MM.1S (cell line): ENCODE data around the gene EPHB1.

Experiments used
- DNase-seq: peaks from one replicate; pipeline ENCODE4 v3.0.0-alpha.2; 2015
- H2AFZ ChIP-seq: fragments of 300-600 bp; sonication (generic); 2 replicates; pipeline ENCODE4 v1.6.0; 2016; ENCODE audit warnings: antibody characterized with exemption, low read length
- H3F3A ChIP-seq: fragments of 300-600 bp; sonication (generic); 2 replicates; pipeline ENCODE4 v1.6.1; 2016; ENCODE audit warnings: mild to moderate bottlenecking, antibody characterized with exemption, low read length, moderate library complexity, mixed read lengths; ENCODE audit not compliant: insufficient read depth
- H3K27ac ChIP-seq: fragments of 300-600 bp; sonication (generic); 2 replicates; pipeline ENCODE4 v1.5.1; 2016; ENCODE audit warnings: mild to moderate bottlenecking, low read length
- H3K27me3 ChIP-seq: fragments of 300-600 bp; sonication (generic); replicated peaks from 2 replicates; pipeline ENCODE4 v1.6.0; 2016; ENCODE audit warnings: low read length; ENCODE audit not compliant: insufficient read depth
- H3K36me3 ChIP-seq: fragments of 300-600 bp; sonication (generic); replicated peaks from 2 replicates; pipeline ENCODE4 v1.6.1; 2016; ENCODE audit warnings: mild to moderate bottlenecking, low read length, mixed read lengths; ENCODE audit not compliant: insufficient read depth
- H3K4me1 ChIP-seq: fragments of 300-600 bp; sonication (generic); 2 replicates; pipeline ENCODE4 v1.6.1; 2016; ENCODE audit warnings: low read length, mixed read lengths
- H3K4me2 ChIP-seq: fragments of 300-600 bp; sonication (generic); 2 replicates; pipeline ENCODE4 v1.6.0; 2016; ENCODE audit warnings: low read depth, low read length
- H3K4me3 ChIP-seq: fragments of 300-600 bp; sonication (generic); 2 replicates; pipeline ENCODE4 v1.5.1; 2016; ENCODE audit warnings: low read length, mixed read lengths
- H3K79me2 ChIP-seq: fragments of 300-600 bp; sonication (generic); 2 replicates; pipeline ENCODE4 v1.6.1; 2016; ENCODE audit warnings: mixed run types, low read length, mixed read lengths
- H3K9ac ChIP-seq: fragments of 300-600 bp; sonication (generic); 2 replicates; pipeline ENCODE4 v1.6.1; 2016; ENCODE audit warnings: low read length, mixed read lengths
- H3K9me2 ChIP-seq: fragments of 300-600 bp; sonication (generic); replicated peaks from 2 replicates; pipeline ENCODE4 v1.6.1; 2016; ENCODE audit warnings: mild to moderate bottlenecking, low read length, mixed read lengths; ENCODE audit not compliant: insufficient read depth
- H3K9me3 ChIP-seq: fragments of 300-600 bp; sonication (generic); replicated peaks from 2 replicates; pipeline ENCODE4 v1.6.1; 2016; ENCODE audit warnings: mild to moderate bottlenecking, low read length, mixed read lengths; ENCODE audit not compliant: insufficient read depth
- H4K20me1 ChIP-seq: fragments of 300-600 bp; sonication (generic); 2 replicates; pipeline ENCODE4 v1.6.1; 2016; ENCODE audit warnings: mild to moderate bottlenecking, low read length, moderate library complexity, mixed read lengths; ENCODE audit not compliant: insufficient read depth
- EZH2 ChIP-seq: fragments of 300-600 bp; sonication (generic); optimal IDR thresholded peaks from 2 replicates; pipeline ENCODE3; 2017; ENCODE audit warnings: low read depth, mild to moderate bottlenecking, antibody characterized with exemption, low read length, mixed read lengths
- EZH2phosphoT487 ChIP-seq: fragments of 300-600 bp; sonication (generic); IDR thresholded peaks from 2 replicates; pipeline ENCODE4 v1.6.1; 2018; ENCODE audit warnings: antibody characterized with exemption, low read length
- TF ChIP-seq, protein P1 (sequence below): fragments of 300-600 bp; sonication (generic); IDR thresholded peaks from 2 replicates; pipeline ENCODE4 v1.5.1; 2016; ENCODE audit warnings: antibody characterized with exemption, low read length, mixed read lengths

EPHB1 gene

DNA sequence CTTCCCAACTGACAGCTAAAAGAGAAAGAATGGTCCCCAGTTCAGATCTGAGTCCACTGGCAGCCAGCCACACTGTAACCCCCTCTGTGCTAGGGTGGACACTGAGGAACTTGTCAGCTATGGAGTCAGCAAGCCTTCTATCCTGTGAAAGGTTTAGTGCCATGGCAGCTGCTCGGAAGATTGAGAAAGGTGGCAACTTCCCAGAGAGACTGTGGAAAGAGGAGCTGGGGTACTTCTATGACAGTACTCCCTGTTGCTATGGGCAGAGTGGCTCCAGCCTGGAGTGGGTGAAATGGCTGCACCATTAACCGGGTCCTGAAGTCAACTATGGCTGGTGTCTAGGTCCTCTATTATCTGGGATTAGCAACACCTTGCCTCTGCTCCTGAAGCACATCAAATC is 447.2 kb downstream of the EPHB1 start:
- H3K9me3 ChIP-seq, result no peaks in the 10 kb centered on the region
- H3K27me3 ChIP-seq, result no peaks in the 10 kb centered on the region
- H3K4me3 ChIP-seq, result no peak overlapping the region
- H3K9me2 ChIP-seq, result no peaks in the 10 kb centered on the region
- no peaks in the 10 kb centered on the region for H3K4me1 ChIP-seq
- no peak overlapping the region for H2AFZ ChIP-seq
- no peak overlapping the region for H3K27ac ChIP-seq
- no peaks in the 10 kb centered on the region for H4K20me1 ChIP-seq
- no peak overlapping the region for H3K9ac ChIP-seq
- no peaks in the 10 kb centered on the region for H3K36me3 ChIP-seq
- TF ChIP-seq EZH2 (no peak), EZH2phosphoT487 (no peak)
- TF ChIP-seq, protein P1, sequence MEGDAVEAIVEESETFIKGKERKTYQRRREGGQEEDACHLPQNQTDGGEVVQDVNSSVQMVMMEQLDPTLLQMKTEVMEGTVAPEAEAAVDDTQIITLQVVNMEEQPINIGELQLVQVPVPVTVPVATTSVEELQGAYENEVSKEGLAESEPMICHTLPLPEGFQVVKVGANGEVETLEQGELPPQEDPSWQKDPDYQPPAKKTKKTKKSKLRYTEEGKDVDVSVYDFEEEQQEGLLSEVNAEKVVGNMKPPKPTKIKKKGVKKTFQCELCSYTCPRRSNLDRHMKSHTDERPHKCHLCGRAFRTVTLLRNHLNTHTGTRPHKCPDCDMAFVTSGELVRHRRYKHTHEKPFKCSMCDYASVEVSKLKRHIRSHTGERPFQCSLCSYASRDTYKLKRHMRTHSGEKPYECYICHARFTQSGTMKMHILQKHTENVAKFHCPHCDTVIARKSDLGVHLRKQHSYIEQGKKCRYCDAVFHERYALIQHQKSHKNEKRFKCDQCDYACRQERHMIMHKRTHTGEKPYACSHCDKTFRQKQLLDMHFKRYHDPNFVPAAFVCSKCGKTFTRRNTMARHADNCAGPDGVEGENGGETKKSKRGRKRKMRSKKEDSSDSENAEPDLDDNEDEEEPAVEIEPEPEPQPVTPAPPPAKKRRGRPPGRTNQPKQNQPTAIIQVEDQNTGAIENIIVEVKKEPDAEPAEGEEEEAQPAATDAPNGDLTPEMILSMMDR, result no peak
- H3K79me2 ChIP-seq, result no peaks in the 10 kb centered on the region
- no peaks in the 10 kb centered on the region for H3F3A ChIP-seq
- no peak for DNase-seq
- no peak overlapping the region for H3K4me2 ChIP-seq

DNA sequence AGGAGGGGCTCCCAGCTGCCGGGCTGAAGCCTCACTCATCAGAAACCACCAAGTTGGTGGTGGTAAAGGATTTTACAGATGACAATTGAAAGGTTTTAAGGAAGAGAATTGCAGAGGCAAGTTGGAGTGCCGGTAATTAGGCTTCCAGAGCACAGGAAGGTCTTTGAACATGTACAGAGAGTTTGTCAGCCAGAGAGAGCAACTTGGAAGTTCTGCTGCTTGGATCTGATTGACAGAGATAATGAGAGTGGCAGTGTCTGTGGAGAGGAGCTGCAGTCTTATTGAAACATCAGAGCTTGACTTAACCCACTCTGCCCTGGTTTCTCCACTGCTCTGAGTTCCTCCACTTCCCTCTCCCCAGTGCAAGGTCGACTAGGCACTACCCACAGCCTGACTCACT is 448.6 kb downstream of the EPHB1 start:
- no peaks in the 10 kb centered on the region for H3K27me3 ChIP-seq
- no peaks in the 10 kb centered on the region for H3K9me3 ChIP-seq
- H4K20me1 ChIP-seq, result no peaks in the 10 kb centered on the region
- H3K4me3 ChIP-seq, result no peak overlapping the region
- H2AFZ ChIP-seq, result no peak overlapping the region
- no peak for DNase-seq
- no peak overlapping the region for H3K4me2 ChIP-seq
- no peak overlapping the region for H3K27ac ChIP-seq
- no peaks in the 10 kb centered on the region for H3K79me2 ChIP-seq
- no peaks in the 10 kb centered on the region for H3F3A ChIP-seq
- H3K4me1 ChIP-seq, result no peaks in the 10 kb centered on the region
- no peaks in the 10 kb centered on the region for H3K36me3 ChIP-seq
- H3K9me2 ChIP-seq, result no peaks in the 10 kb centered on the region
- H3K9ac ChIP-seq, result no peak overlapping the region
- TF ChIP-seq EZH2 (no peak), EZH2phosphoT487 (no peak)
- TF ChIP-seq, protein P1, result no peak

DNA sequence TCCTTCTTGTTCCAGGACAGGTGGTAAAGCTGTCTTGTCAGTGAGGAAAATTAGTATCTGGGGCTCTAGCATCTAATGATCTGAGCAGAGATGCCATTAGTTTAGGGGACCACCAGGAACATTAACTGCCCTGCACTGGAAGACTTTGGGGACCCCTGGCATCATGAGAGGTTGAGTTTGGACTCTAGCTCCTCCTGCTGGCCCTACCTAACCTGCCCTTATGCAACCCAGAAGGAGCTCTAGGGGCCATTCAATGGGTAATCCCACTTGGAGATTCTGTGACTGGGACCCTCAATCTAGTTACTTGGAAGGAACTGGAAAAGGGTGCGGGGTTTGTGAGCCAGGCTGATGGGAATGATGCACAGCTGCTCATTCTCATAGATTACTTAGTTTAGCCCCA is 451.0 kb downstream of the EPHB1 start:
- no peaks in the 10 kb centered on the region for H3K27me3 ChIP-seq
- no peaks in the 10 kb centered on the region for H3K36me3 ChIP-seq
- no peaks in the 10 kb centered on the region for H3K9me2 ChIP-seq
- no peak overlapping the region for H3K4me3 ChIP-seq
- H3K27ac ChIP-seq, result no peak overlapping the region
- no peaks in the 10 kb centered on the region for H3K79me2 ChIP-seq
- no peaks in the 10 kb centered on the region for H3K4me1 ChIP-seq
- no peaks in the 10 kb centered on the region for H3K9me3 ChIP-seq
- no peaks in the 10 kb centered on the region for H3F3A ChIP-seq
- no peak for DNase-seq
- H2AFZ ChIP-seq, result no peak overlapping the region
- no peaks in the 10 kb centered on the region for H4K20me1 ChIP-seq
- H3K4me2 ChIP-seq, result no peak overlapping the region
- TF ChIP-seq EZH2phosphoT487 (no peak), EZH2 (no peak)
- TF ChIP-seq, protein P1, result no peak
- no peak overlapping the region for H3K9ac ChIP-seq
